Measurements from ENCODE around the gene UBL4B. TPM values are rescaled to one million over a fixed set of nuclear protein-coding genes. Genes with fewer than 3 reads are reported as not detected.

The UBL4B gene
- total RNA-seq, 1 experiment from 2014 or later: not detected

GRCh38 chr1:110119843-110120242 is 7.6 kb downstream of the UBL4B start:
- Histone ChIP-seq H3K4me1 (ENCODE audit: insufficient read depth, low read length) (no peaks in the 10 kb centered on the region), H2BK20ac (ENCODE audit: low read depth, low read length, poor library complexity, severe bottlenecking) (no peak overlapping the region), H3K23ac (ENCODE audit: insufficient read length, low read depth, low read length) (no peak overlapping the region), H3K18ac (ENCODE audit: insufficient read length, low read depth, low read length) (no peak overlapping the region), H2BK12ac (ENCODE audit: insufficient read length, low read depth, low read length) (no peak overlapping the region), H4K8ac (replicated peaks; ENCODE audit: insufficient read length, low read depth, low read length) (no peak overlapping the region), H4K5ac (ENCODE audit: insufficient read length, low read depth, low read length) (no peak overlapping the region), H2BK120ac (ENCODE audit: low read depth, low read length, poor library complexity, severe bottlenecking) (no peak overlapping the region), H3K23me2 (ENCODE audit: insufficient read length, low read depth, low read length, poor library complexity, severe bottlenecking) (no peaks in the 10 kb centered on the region), H4K20me1 (ENCODE audit: control insufficient read depth, insufficient read depth, insufficient read length) (no peaks in the 10 kb centered on the region), H3K56ac (ENCODE audit: insufficient read length, low read depth, low read length) (no peak overlapping the region), H2AFZ (ENCODE audit: low read length) (no peak overlapping the region), H3K79me1 (ENCODE audit: insufficient read depth, low read depth, low read length, poor library complexity, severe bottlenecking) (no peaks in the 10 kb centered on the region), H3K4ac (ENCODE audit: low read depth, low read length) (no peak overlapping the region), H3K27ac (ENCODE audit: insufficient read length, low read depth, low read length) (no peak overlapping the region), H3K9me3 (ENCODE audit: control insufficient read depth, low read depth, low read length) (no peaks in the 10 kb centered on the region), H3K79me2 (ENCODE audit: insufficient read depth, low read length) (no peaks in the 10 kb centered on the region), H2BK15ac (ENCODE audit: low read depth, low read length) (no peak overlapping the region), H3T11ph (ENCODE audit: low read length) (no peak overlapping the region), H4K91ac (ENCODE audit: insufficient read length, low read depth, low read length) (no peak overlapping the region), H3K27me3 (ENCODE audit: insufficient read depth, low read length) (no peaks in the 10 kb centered on the region), H2BK5ac (ENCODE audit: insufficient read length, low read length) (no peak overlapping the region), H2AK5ac (ENCODE audit: insufficient read length, low read length) (no peak overlapping the region), H3K4me2 (ENCODE audit: insufficient read depth, insufficient read length, low read length) (no peak overlapping the region), H3K14ac (ENCODE audit: insufficient read depth, low read length) (no peak overlapping the region), H3K9ac (ENCODE audit: extremely low read depth, insufficient read length, low read length) (no peak overlapping the region)
- no peak overlapping the region for H3K4me3 Mint-ChIP-seq
- no peak overlapping the region for H3K27ac Mint-ChIP-seq
- peaks cover 39% of the 10 kb centered on the region for H3K27me3 Mint-ChIP-seq (ENCODE audit: low read depth)
- WGBS (ENCODE audit: extremely low coverage, insufficient read length, low lambda C conversion rate): no CpG with 5 or more reads among the region's 3 CpGs
- TF ChIP-seq CTCF (conservative IDR thresholded peaks at IDR 0.05): no peak
- peaks cover 4 to 7% of the 10 kb centered on the region in 2 experiments; a peak in 2 of 4 replicates for H3K4me1 Mint-ChIP-seq
- no peak for DNase-seq
- H3K36me3 Mint-ChIP-seq (ENCODE audit: insufficient read depth in 1 of 3, low read depth in 3 of 3): peaks cover 4 to 7% (median 6%) of the 10 kb centered on the region in 3 experiments
- H3K9me3 Mint-ChIP-seq: peaks cover 14 to 40% of the 10 kb centered on the region in 2 experiments
